Measurements from ENCODE around the gene EXOSC10.
"Not testable (repeated sequence)": the region's sequence is repeated elsewhere in the genome, so short reads cannot be mapped to it uniquely, and the experiment has no call there.

GRCh38 chr1:11040105-11040429 lies 59.6 kb downstream of the EXOSC10 start:
- not testable (repeated sequence) for TF ChIP-seq POLR2A (IDR thresholded peaks at IDR 0.05; ENCODE audit: low read length); GATA1 (IDR thresholded peaks at IDR 0.05; ENCODE audit: low read depth, low read length)
